ENCODE results near the gene PCSK9. TPM values are rescaled to one million over a fixed set of nuclear protein-coding genes. Genes with fewer than 3 reads are reported as not detected.
A peak's percentile ranks its signal among the peaks of the same experiment; 100 is the strongest.

The PCSK9 gene
- polyA plus RNA-seq, 3 donors: not detected

- intact Hi-C loops (cut with micrococcal nuclease): no loop called here
- 100% methylated on average over 4 of the region's 6 CpGs for WGBS (ENCODE audit: insufficient coverage)
- H3K79me2 ChIP-seq (ENCODE audit: insufficient read depth, low read length): no peaks in the 10 kb centered on the region
- no peaks in the 10 kb centered on the region for H4K20me1 ChIP-seq (ENCODE audit: insufficient read depth, low read length)
- H3K36me3 ChIP-seq (replicated peaks in 1 of 2; ENCODE audit: control insufficient read depth in 1 of 2, insufficient read depth in 2 of 2, low read length in 2 of 2): no peaks in the 10 kb centered on the region
- H3K9me3 ChIP-seq (replicated peaks in 1 of 2; ENCODE audit: control insufficient read depth in 1 of 2, insufficient read depth in 1 of 2, low read length in 2 of 2): peaks cover 0 to 9% of the 10 kb centered on the region in 2 donors
- DNase-seq: no peak
- H3K4me1 ChIP-seq (ENCODE audit: control insufficient read depth in 1 of 2, insufficient read depth in 2 of 2, low read length in 2 of 2): peaks cover 9 to 16% of the 10 kb centered on the region in 2 donors
- H3K9me3 Mint-ChIP-seq: peaks cover 0 to 6% (median 0%) of the 10 kb centered on the region in 7 donors
- H3K27ac ChIP-seq (ENCODE audit: low read depth in 1 of 2, low read length in 2 of 2): no peak overlapping the region
- H3K27ac Mint-ChIP-seq: no peak overlapping the region
- H3K4me1 Mint-ChIP-seq: peaks cover 17% of the 10 kb centered on the region
- peaks cover 14 to 27% of the 10 kb centered on the region in 2 donors for H3K27me3 ChIP-seq (ENCODE audit: control insufficient read depth in 2 of 2, insufficient read depth in 2 of 2, low read length in 2 of 2)
- peaks cover 0 to 3% of the 10 kb centered on the region in 2 donors for H3K36me3 Mint-ChIP-seq
- no peak overlapping the region for H3K4me2 ChIP-seq (replicated peaks; ENCODE audit: extremely low read depth, low read length, poor library complexity, severe bottlenecking)
- no peak overlapping the region for H3K9ac ChIP-seq (ENCODE audit: insufficient read depth, low read length, poor library complexity, severe bottlenecking)
- H3K4me3 Mint-ChIP-seq: no peak overlapping the region
- no peak for TF ChIP-seq CTCF (IDR thresholded peaks at IDR 0.05)
- peaks cover 31 to 48% (median 37%) of the 10 kb centered on the region in 3 donors for H3K27me3 Mint-ChIP-seq (ENCODE audit: low read depth in 3 of 3)
- no peak overlapping the region for H2AFZ ChIP-seq (ENCODE audit: insufficient read depth, low read depth, low read length, poor library complexity, severe bottlenecking)
- H3K4me3 ChIP-seq (replicated peaks in 1 of 3; ENCODE audit: low read depth in 2 of 3, low read length in 3 of 3): no peak overlapping the region
Observed at GRCh38 chr1:54993140-54993539, 46.2 kb upstream of the PCSK9 start.

- intact Hi-C loops (cut with micrococcal nuclease): loop anchor here in 1 of 2 donors (2.0 kb wide), 1 partner anchor 42 kb away; no protein-coding TSS in a partner anchor
- H3K27ac ChIP-seq (ENCODE audit: low read depth in 1 of 2, low read length in 2 of 2): no peak overlapping the region
- H3K36me3 Mint-ChIP-seq: peaks cover 0 to 3% of the 10 kb centered on the region in 2 donors
Observed at GRCh38 chr1:54994355-54994990, 44.9 kb upstream of the PCSK9 start.

More at GRCh38 chr1:54994355-54994990, 44.9 kb upstream of the PCSK9 start:
- Histone ChIP-seq H3K79me2 (ENCODE audit: insufficient read depth, low read length) (no peaks in the 10 kb centered on the region), H2AFZ (ENCODE audit: insufficient read depth, low read depth, low read length, poor library complexity, severe bottlenecking) (no peak overlapping the region), H3K9ac (ENCODE audit: insufficient read depth, low read length, poor library complexity, severe bottlenecking) (no peak overlapping the region), H3K4me3 (replicated peaks in 1 of 3; ENCODE audit: low read depth in 2 of 3, low read length in 3 of 3) (no peak overlapping the region), H3K9me3 (replicated peaks in 1 of 2; ENCODE audit: control insufficient read depth in 1 of 2, insufficient read depth in 1 of 2, low read length in 2 of 2) (peaks cover 0 to 9% of the 10 kb centered on the region in 2 donors), H3K27me3 (ENCODE audit: control insufficient read depth in 2 of 2, insufficient read depth in 2 of 2, low read length in 2 of 2) (peaks cover 14 to 38% of the 10 kb centered on the region in 2 donors), H3K4me1 (ENCODE audit: control insufficient read depth in 1 of 2, insufficient read depth in 2 of 2, low read length in 2 of 2) (peaks cover 9 to 16% of the 10 kb centered on the region in 2 donors), H3K4me2 (replicated peaks; ENCODE audit: extremely low read depth, low read length, poor library complexity, severe bottlenecking) (no peak overlapping the region), H3K36me3 (replicated peaks in 1 of 2; ENCODE audit: control insufficient read depth in 1 of 2, insufficient read depth in 2 of 2, low read length in 2 of 2) (no peaks in the 10 kb centered on the region), H4K20me1 (ENCODE audit: insufficient read depth, low read length) (no peaks in the 10 kb centered on the region)
- Mint-ChIP-seq H3K27me3 (ENCODE audit: low read depth in 3 of 3) (peaks cover 38 to 55% (median 40%) of the 10 kb centered on the region in 3 donors), H3K27ac (no peak overlapping the region), H3K9me3 (peaks cover 0 to 6% (median 0%) of the 10 kb centered on the region in 7 donors), H3K4me1 (peaks cover 17% of the 10 kb centered on the region), H3K4me3 (peak overlapping the region in 1 of 2 donors; percentile 77)
- no peak for DNase-seq
- WGBS (ENCODE audit: insufficient coverage): 75% methylated on average over 6 of the region's 6 CpGs
- no peak for TF ChIP-seq CTCF (IDR thresholded peaks at IDR 0.05)
